Measurements from ENCODE around the gene LIFR.

GRCh38 chr5:38446029-38446522 lies 110.4 kb downstream of the LIFR start:
- no peak for TF ChIP-seq CTCF (tag by site-specific recombination; IDR thresholded peaks at IDR 0.05)
- no peak for TF ChIP-seq ZNF544 (tag by site-specific recombination; IDR thresholded peaks at IDR 0.05)
- no peak for TF ChIP-seq ZNF184 (tag by site-specific recombination; IDR thresholded peaks at IDR 0.05)
- TF ChIP-seq, protein P1, sequence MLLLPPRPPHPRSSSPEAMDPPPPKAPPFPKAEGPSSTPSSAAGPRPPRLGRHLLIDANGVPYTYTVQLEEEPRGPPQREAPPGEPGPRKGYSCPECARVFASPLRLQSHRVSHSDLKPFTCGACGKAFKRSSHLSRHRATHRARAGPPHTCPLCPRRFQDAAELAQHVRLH (tag by site-specific recombination; IDR thresholded peaks at IDR 0.05): no peak
